ENCODE measurements around the gene AK2.
A peak's percentile ranks its signal among the peaks of the same experiment; 100 is the strongest.
"Not testable (repeated sequence)": the region's sequence is repeated elsewhere in the genome, so short reads cannot be mapped to it uniquely, and the experiment has no call there.

Gene AK2

GRCh38 chr1:32997381-32997891, 39.2 kb downstream of the AK2 start:
- DNase-seq, result peak; percentile 68

- not testable (repeated sequence) for DNase-seq
These were observed 43.4 kb downstream of the AK2 start for GRCh38 chr1:32993324-32993636.

- peak; percentile 87 for DNase-seq
These were observed 44.0 kb downstream of the AK2 start for GRCh38 chr1:32992489-32993323.

GRCh38 chr1:32991819-32992488, 44.7 kb downstream of the AK2 start:
- DNase-seq, result no peak

GRCh38 chr1:32991386-32991785, 45.3 kb downstream of the AK2 start:
- DNase-seq, result peak; percentile 74

GRCh38 chr1:32990887-32991286, 45.8 kb downstream of the AK2 start:
- no peak for DNase-seq

GRCh38 chr1:32989160-32990050, 47.3 kb downstream of the AK2 start:
- DNase-seq, result peak; percentile 83

- no peak for DNase-seq
These were observed 48.0 kb downstream of the AK2 start for GRCh38 chr1:32988665-32989064.

GRCh38 chr1:32985226-32985625, 51.5 kb downstream of the AK2 start:
- no peak for DNase-seq

- no peak for DNase-seq
These were observed 52.1 kb downstream of the AK2 start for GRCh38 chr1:32984455-32985171.

- no peak for DNase-seq
These were observed 52.6 kb downstream of the AK2 start for GRCh38 chr1:32984090-32984454.

GRCh38 chr1:32983020-32983419, 53.7 kb downstream of the AK2 start:
- DNase-seq, result no peak

- peak; percentile 86 for DNase-seq
These were observed 55.4 kb downstream of the AK2 start for GRCh38 chr1:32981003-32981901.

- DNase-seq, result no peak
These were observed 56.6 kb downstream of the AK2 start for GRCh38 chr1:32980080-32980479.

- DNase-seq, result no peak
These were observed 57.8 kb downstream of the AK2 start for GRCh38 chr1:32978854-32979253.

GRCh38 chr1:32977546-32978087, 59.1 kb downstream of the AK2 start:
- DNase-seq, result no peak

GRCh38 chr1:32975055-32975454, 61.6 kb downstream of the AK2 start:
- DNase-seq, result not testable (repeated sequence)

- not testable (repeated sequence) for DNase-seq
These were observed 63.2 kb downstream of the AK2 start for GRCh38 chr1:32973458-32973857.

GRCh38 chr1:32972814-32973428, 63.8 kb downstream of the AK2 start:
- peak; percentile 12 for DNase-seq

- no peak for DNase-seq
These were observed 65.1 kb downstream of the AK2 start for GRCh38 chr1:32971576-32971975.

GRCh38 chr1:32971156-32971555, 65.5 kb downstream of the AK2 start:
- no peak for DNase-seq
